Liver (tissue), 9 donors: ENCODE results near the gene LASP1. TPM values are rescaled to one million over a fixed set of nuclear protein-coding genes. Genes with fewer than 3 reads are reported as not detected.
A peak's percentile ranks its signal among the peaks of the same experiment; 100 is the strongest.

ENCODE experiments used
- DNase-seq: peaks from one replicate; pipeline ENCODE4 v3.0.0-alpha.2; 2017; ENCODE audit warnings: low spot score
- H3K27ac ChIP-seq, 2 donors: one replicate each; pipeline ENCODE4 v1.7.0; 2013; ENCODE audit warnings: inconsistent platforms in 2 of 2, low read length in 2 of 2, control low read depth in 1 of 2, low read depth in 1 of 2, mild to moderate bottlenecking in 1 of 2
- H3K27me3 ChIP-seq, 4 donors: one replicate each; pipeline versions ENCODE4 v1.6.1 to v1.7.0; 2013; ENCODE audit warnings: low read length in 3 of 4, inconsistent platforms in 1 of 4, mild to moderate bottlenecking in 1 of 4, moderate library complexity in 1 of 4; ENCODE audit not compliant: control insufficient read depth in 4 of 4, insufficient read depth in 4 of 4
- H3K36me3 ChIP-seq, 4 donors: one replicate each; pipeline versions ENCODE4 v1.6.1 to v1.7.0; 2013; ENCODE audit warnings: low read length in 3 of 4, mild to moderate bottlenecking in 3 of 4, low read depth in 1 of 4, moderate library complexity in 1 of 4; ENCODE audit not compliant: control insufficient read depth in 4 of 4, insufficient read depth in 3 of 4
- H3K4me1 ChIP-seq, 4 donors: one replicate each; pipeline versions ENCODE4 v1.6.1 to v1.7.0; 2013; ENCODE audit warnings: low read length in 3 of 4, mild to moderate bottlenecking in 3 of 4, moderate library complexity in 1 of 4; ENCODE audit not compliant: control insufficient read depth in 4 of 4, insufficient read depth in 4 of 4
- H3K4me3 ChIP-seq, 3 donors: one replicate each; pipeline versions ENCODE4 v1.6.1 to v1.7.0; 2013; ENCODE audit warnings: low read length in 3 of 3, control low read depth in 1 of 3, low read depth in 1 of 3, mild to moderate bottlenecking in 1 of 3
- H3K9ac ChIP-seq, 2 donors: one replicate each; pipeline ENCODE4 v1.7.0; 2013; ENCODE audit warnings: low read length in 2 of 2, mild to moderate bottlenecking in 2 of 2, moderate library complexity in 2 of 2, control low read depth in 1 of 2, low read depth in 1 of 2
- H3K9me3 ChIP-seq, 4 donors: one replicate each; pipeline versions ENCODE4 v1.6.1 to v1.7.0; 2013; ENCODE audit warnings: low read length in 3 of 4; ENCODE audit not compliant: control insufficient read depth in 4 of 4
- EGR1 ChIP-seq, 2 donors: IDR thresholded peaks; 2 replicates each; pipeline ENCODE4 v1.6.1; 2016 to 2018; ENCODE audit warnings: antibody characterized with exemption in 2 of 2, low read depth in 2 of 2
- FOXA1 ChIP-seq: IDR thresholded peaks from 2 replicates; pipeline ENCODE4 v1.6.1; 2016; ENCODE audit warnings: antibody characterized with exemption
- FOXA2 ChIP-seq: IDR thresholded peaks from 2 replicates; pipeline ENCODE4 v1.6.1; 2016; ENCODE audit warnings: antibody characterized with exemption
- GABPA ChIP-seq, 2 donors: IDR thresholded peaks in 1 of 2; conservative IDR thresholded peaks in 1 of 2; 2 replicates each; pipeline ENCODE4 v1.6.1; 2016; ENCODE audit warnings: antibody characterized with exemption in 2 of 2, mild to moderate bottlenecking in 1 of 2, moderate library complexity in 1 of 2
- HNF4A ChIP-seq, 2 donors: conservative IDR thresholded peaks; 2 replicates each; pipeline ENCODE4 v1.6.1; 2016; ENCODE audit warnings: antibody characterized with exemption in 2 of 2, mild to moderate bottlenecking in 2 of 2
- HNF4G ChIP-seq: IDR thresholded peaks from 2 replicates; pipeline ENCODE4 v1.6.1; 2016; ENCODE audit warnings: antibody characterized with exemption
- JUND ChIP-seq, 2 donors: IDR thresholded peaks; 2 replicates each; pipeline ENCODE4 v1.6.1; 2016; ENCODE audit warnings: antibody characterized with exemption in 2 of 2
- NR2F2 ChIP-seq: IDR thresholded peaks from 2 replicates; pipeline ENCODE4 v1.6.1; 2016; ENCODE audit warnings: antibody characterized with exemption
- RAD21 ChIP-seq, 2 donors: IDR thresholded peaks; 2 replicates each; pipeline ENCODE4 v1.6.1; 2016; ENCODE audit warnings: antibody characterized with exemption in 2 of 2, mild to moderate bottlenecking in 2 of 2
- REST ChIP-seq: IDR thresholded peaks from 2 replicates; pipeline ENCODE4 v1.6.1; 2016; ENCODE audit warnings: antibody characterized with exemption, mild to moderate bottlenecking
- RXRA ChIP-seq, 2 donors: IDR thresholded peaks; 2 replicates each; pipeline ENCODE4 v1.6.1; 2017 to 2018; ENCODE audit warnings: antibody characterized with exemption in 2 of 2, mild to moderate bottlenecking in 1 of 2
- SP1 ChIP-seq: IDR thresholded peaks from 2 replicates; pipeline ENCODE4 v1.6.1; 2018; ENCODE audit warnings: antibody characterized with exemption, mild to moderate bottlenecking
- TAF1 ChIP-seq: conservative IDR thresholded peaks from 2 replicates; pipeline ENCODE4 v1.6.1; 2016; ENCODE audit warnings: antibody characterized with exemption, mild to moderate bottlenecking
- YY1 ChIP-seq: IDR thresholded peaks from 2 replicates; pipeline ENCODE4 v1.6.1; 2016; ENCODE audit warnings: antibody characterized with exemption, mild to moderate bottlenecking
- ZBTB33 ChIP-seq: IDR thresholded peaks from 2 replicates; pipeline ENCODE4 v1.6.1; 2016; ENCODE audit warnings: antibody characterized with exemption
- WGBS: extraction: QIAGEN DNeasy Blood & Tissue Kit; methylation state at CpG from one replicate; pipeline ENCODE4 v1.1.7; 2013; 5-methylcytosine and 5-hydroxymethylcytosine counted together
- polyA plus RNA-seq, 2 donors: library from polyadenylated mRNA; stranded (reverse) in 1 of 2; unstranded in 1 of 2; fragments of 200-250 nt in 1 of 2; fragments of >200 nt in 1 of 2; fragmentation: Nextera tagmentation in 1 of 2; extraction: Ambion mirVana in 1 of 2; gene quantifications; one replicate each; pipeline versions ENCODE4 v1.2.1 to v1.2.3, GENCODE V29; 2013 to 2015
- total RNA-seq, 2 donors: library from RNA; depleted of rRNA; stranded (reverse); fragments of >200 nt; gene quantifications; one replicate each; pipeline ENCODE4 v1.2.3, GENCODE V29; 2014
- TF ChIP-seq, protein P1 (sequence below): IDR thresholded peaks from 2 replicates; pipeline ENCODE4 v1.6.1; 2016; ENCODE audit warnings: antibody characterized with exemption
- TF ChIP-seq, protein P2 (sequence below): fragments of 150-350 bp; IDR thresholded peaks from 2 replicates; pipeline ENCODE4 v1.5.1; 2017; ENCODE audit warnings: improper control_type of control experiment, low read depth, low read length; ENCODE audit not compliant: missing input control
- TF ChIP-seq, protein P3 (sequence below): IDR thresholded peaks from 2 replicates; pipeline ENCODE4 v1.6.1; 2016; ENCODE audit warnings: antibody characterized with exemption
- donor health status: healthy.
- donor health status: healthy.
- donor health status: healthy.
- donor health status: healthy.
- donor health status: healthy.

Gene LASP1
- total and polyA plus RNA-seq, 4 donors, result 18.2 to 77.7 (median 68.4) TPM

GRCh38 chr17:38892620-38893019 is 22.8 kb downstream of the LASP1 start:
- H3K9me3 ChIP-seq, result no peaks in the 10 kb centered on the region
- no peak overlapping the region for H3K9ac ChIP-seq
- no peak for DNase-seq
- peaks cover 4 to 19% (median 14%) of the 10 kb centered on the region in 4 donors for H3K36me3 ChIP-seq
- no peaks in the 10 kb centered on the region for H3K27me3 ChIP-seq
- no peak overlapping the region for H3K4me3 ChIP-seq
- TF ChIP-seq HNF4A (conservative IDR thresholded peaks at IDR 0.05) (no peak), RXRA (IDR thresholded peaks at IDR 0.05) (no peak), ZBTB33 (no peak)
- H3K4me1 ChIP-seq, result peaks cover 25 to 48% (median 40%) of the 10 kb centered on the region in 4 donors
- no peak overlapping the region for H3K27ac ChIP-seq
- 87% methylated on average over 13 of the region's 13 CpGs for WGBS

DNA sequence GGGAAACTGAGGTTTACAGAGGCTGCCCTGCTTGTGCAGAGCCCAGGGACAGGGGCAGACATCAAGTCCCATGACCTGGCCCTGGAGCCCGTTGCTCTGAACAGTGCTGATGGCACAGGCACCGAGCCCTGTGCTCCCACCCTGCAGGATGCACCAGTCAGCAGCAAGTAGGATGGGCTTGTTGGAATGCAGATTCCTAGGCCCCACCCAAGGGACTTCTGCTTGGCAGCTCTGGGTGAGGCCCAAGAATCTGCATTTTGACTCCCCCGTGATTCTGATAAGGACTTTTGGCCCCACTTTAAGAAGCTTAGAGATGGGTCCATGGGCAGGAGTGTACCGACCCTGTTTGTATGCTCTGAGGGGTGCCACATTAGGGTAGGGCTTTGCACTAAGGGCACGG is 23.3 kb downstream of the LASP1 start:
- Histone ChIP-seq H3K36me3 (peaks cover 2 to 16% (median 13%) of the 10 kb centered on the region in 4 donors), H3K27me3 (no peaks in the 10 kb centered on the region), H3K9me3 (no peaks in the 10 kb centered on the region), H3K27ac (peak overlapping the region in 1 of 2 donors; percentile 35), H3K4me1 (peaks cover 24 to 48% (median 41%) of the 10 kb centered on the region in 4 donors), H3K4me3 (no peak overlapping the region), H3K9ac (no peak overlapping the region)
- 75% methylated on average over 5 of the region's 5 CpGs for WGBS
- TF ChIP-seq FOXA1 (no peak), FOXA2 (no peak), SP1 (no peak), HNF4G (no peak), JUND (IDR thresholded peaks at IDR 0.05) (no peak), RXRA (IDR thresholded peaks at IDR 0.05) (no peak), REST (no peak), NR2F2 (no peak), RAD21 (IDR thresholded peaks at IDR 0.05) (no peak), YY1 (no peak), HNF4A (conservative IDR thresholded peaks at IDR 0.05) (no peak), EGR1 (IDR thresholded peaks at IDR 0.05; ENCODE audit: low read depth in 2 of 2) (no peak), ZBTB33 (no peak), TAF1 (no peak), GABPA (IDR thresholded peaks at IDR 0.05 in 1 of 2, conservative IDR thresholded peaks at IDR 0.05 in 1 of 2) (no peak)
- TF ChIP-seq, protein P1, sequence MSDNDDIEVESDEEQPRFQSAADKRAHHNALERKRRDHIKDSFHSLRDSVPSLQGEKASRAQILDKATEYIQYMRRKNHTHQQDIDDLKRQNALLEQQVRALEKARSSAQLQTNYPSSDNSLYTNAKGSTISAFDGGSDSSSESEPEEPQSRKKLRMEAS, result no peak
- TF ChIP-seq, protein P2, sequence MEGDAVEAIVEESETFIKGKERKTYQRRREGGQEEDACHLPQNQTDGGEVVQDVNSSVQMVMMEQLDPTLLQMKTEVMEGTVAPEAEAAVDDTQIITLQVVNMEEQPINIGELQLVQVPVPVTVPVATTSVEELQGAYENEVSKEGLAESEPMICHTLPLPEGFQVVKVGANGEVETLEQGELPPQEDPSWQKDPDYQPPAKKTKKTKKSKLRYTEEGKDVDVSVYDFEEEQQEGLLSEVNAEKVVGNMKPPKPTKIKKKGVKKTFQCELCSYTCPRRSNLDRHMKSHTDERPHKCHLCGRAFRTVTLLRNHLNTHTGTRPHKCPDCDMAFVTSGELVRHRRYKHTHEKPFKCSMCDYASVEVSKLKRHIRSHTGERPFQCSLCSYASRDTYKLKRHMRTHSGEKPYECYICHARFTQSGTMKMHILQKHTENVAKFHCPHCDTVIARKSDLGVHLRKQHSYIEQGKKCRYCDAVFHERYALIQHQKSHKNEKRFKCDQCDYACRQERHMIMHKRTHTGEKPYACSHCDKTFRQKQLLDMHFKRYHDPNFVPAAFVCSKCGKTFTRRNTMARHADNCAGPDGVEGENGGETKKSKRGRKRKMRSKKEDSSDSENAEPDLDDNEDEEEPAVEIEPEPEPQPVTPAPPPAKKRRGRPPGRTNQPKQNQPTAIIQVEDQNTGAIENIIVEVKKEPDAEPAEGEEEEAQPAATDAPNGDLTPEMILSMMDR, result no peak
- TF ChIP-seq, protein P3, sequence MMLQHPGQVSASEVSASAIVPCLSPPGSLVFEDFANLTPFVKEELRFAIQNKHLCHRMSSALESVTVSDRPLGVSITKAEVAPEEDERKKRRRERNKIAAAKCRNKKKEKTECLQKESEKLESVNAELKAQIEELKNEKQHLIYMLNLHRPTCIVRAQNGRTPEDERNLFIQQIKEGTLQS, result no peak
- DNase-seq, result no peak
